Body of pancreas (tissue), 4 donors: ENCODE data around the gene MLXIP.

Source experiments
- CTCF ChIP-seq, 7 experiments: fragments of 450-650 bp in 4 of 7; fragments of 200-600 bp in 3 of 7; sonication (generic) in 3 of 7; IDR thresholded peaks; one replicate each; pipeline ENCODE4 v1.5.1; 2016 to 2019; ENCODE audit warnings: antibody characterized with exemption in 7 of 7
- POLR2A ChIP-seq, 3 donors: fragments of 450-650 bp; IDR thresholded peaks; one replicate each; pipeline ENCODE4 v1.6.1; 2016; ENCODE audit warnings: antibody characterized with exemption in 3 of 3, mild to moderate bottlenecking in 2 of 3

- TF ChIP-seq CTCF (IDR thresholded peaks at IDR 0.05) (peak; percentile 69 to 88 (median 84)), POLR2A (IDR thresholded peaks at IDR 0.05) (no peak)
These were observed 112.5 kb downstream of the MLXIP start for GRCh38 chr12:122190842-122191668.
